ENCODE data around the gene RAB18.
"Not testable (repeated sequence)": the region's sequence is repeated elsewhere in the genome, so short reads cannot be mapped to it uniquely, and the experiment has no call there.

The RAB18 gene

GRCh38 chr10:27504808-27505460 is 830 bp downstream of the RAB18 start:
- peak overlapping the region; percentile 92 for H3K4me3 ChIP-seq (ENCODE audit: low read depth, low read length)

- H3K4me3 ChIP-seq (ENCODE audit: low read depth, low read length) = not testable (repeated sequence)
Observed at GRCh38 chr10:27505537-27505936, 1.4 kb downstream of the RAB18 start.

- no peak overlapping the region for H3K4me3 ChIP-seq (ENCODE audit: low read depth, low read length)
Observed at GRCh38 chr10:27506280-27506679, 2.2 kb downstream of the RAB18 start.

- H3K4me3 ChIP-seq (ENCODE audit: low read depth, low read length) = no peak overlapping the region
Observed at GRCh38 chr10:27512548-27512947, 8.4 kb downstream of the RAB18 start.

GRCh38 chr10:27513451-27514191 is 9.5 kb downstream of the RAB18 start:
- no peak overlapping the region for H3K4me3 ChIP-seq (ENCODE audit: low read depth, low read length)

- no peak overlapping the region for H3K4me3 ChIP-seq (ENCODE audit: low read depth, low read length)
Observed at GRCh38 chr10:27514243-27514642, 10.1 kb downstream of the RAB18 start.

- no peak overlapping the region for H3K4me3 ChIP-seq (ENCODE audit: low read depth, low read length)
Observed at GRCh38 chr10:27518261-27518660, 14.2 kb downstream of the RAB18 start.

GRCh38 chr10:27525819-27526218 is 21.7 kb downstream of the RAB18 start:
- H3K4me3 ChIP-seq (ENCODE audit: low read depth, low read length) = no peak overlapping the region

GRCh38 chr10:27526242-27526641 is 22.1 kb downstream of the RAB18 start:
- H3K4me3 ChIP-seq (ENCODE audit: low read depth, low read length) = no peak overlapping the region

- H3K4me3 ChIP-seq (ENCODE audit: low read depth, low read length) = no peak overlapping the region
Observed at GRCh38 chr10:27527666-27528295, 23.7 kb downstream of the RAB18 start.

- no peak overlapping the region for H3K4me3 ChIP-seq (ENCODE audit: low read depth, low read length)
Observed at GRCh38 chr10:27529010-27529783, 25.1 kb downstream of the RAB18 start.

GRCh38 chr10:27530477-27530876 is 26.4 kb downstream of the RAB18 start:
- H3K4me3 ChIP-seq (ENCODE audit: low read depth, low read length) = no peak overlapping the region

- H3K4me3 ChIP-seq (ENCODE audit: low read depth, low read length) = no peak overlapping the region
Observed at GRCh38 chr10:27531336-27531847, 27.3 kb downstream of the RAB18 start.

GRCh38 chr10:27534161-27534700 is 30.1 kb downstream of the RAB18 start:
- no peak overlapping the region for H3K4me3 ChIP-seq (ENCODE audit: low read depth, low read length)

GRCh38 chr10:27535317-27535716 is 31.2 kb downstream of the RAB18 start:
- H3K4me3 ChIP-seq (ENCODE audit: low read depth, low read length) = no peak overlapping the region

GRCh38 chr10:27536437-27536836 is 32.3 kb downstream of the RAB18 start:
- H3K4me3 ChIP-seq (ENCODE audit: low read depth, low read length) = no peak overlapping the region

- no peak overlapping the region for H3K4me3 ChIP-seq (ENCODE audit: low read depth, low read length)
Observed at GRCh38 chr10:27537166-27537565, 33.1 kb downstream of the RAB18 start.

- H3K4me3 ChIP-seq (ENCODE audit: low read depth, low read length) = no peak overlapping the region
Observed at GRCh38 chr10:27537787-27538186, 33.7 kb downstream of the RAB18 start.

GRCh38 chr10:27540672-27541071 is 36.6 kb downstream of the RAB18 start:
- H3K4me3 ChIP-seq (ENCODE audit: low read depth, low read length) = no peak overlapping the region

GRCh38 chr10:27541796-27542729 is 38.0 kb downstream of the RAB18 start:
- H3K4me3 ChIP-seq (ENCODE audit: low read depth, low read length) = no peak overlapping the region
